GM21390 (cell line): ENCODE measurements around the gene THEMIS.
"Not testable (repeated sequence)": the region's sequence is repeated elsewhere in the genome, so short reads cannot be mapped to it uniquely, and the experiment has no call there.

Source experiments
- ATAC-seq: cut with Tn5 transposase; IDR thresholded peaks from one replicate; pipeline ENCODE4 v1.9.1; 2021; ENCODE audit not compliant: unreplicated experiment

THEMIS gene

GRCh38 chr6:127900935-127901334 lies at the start of gene THEMIS:
THEMIS (minus strand) TSS chr6:127901058; CDS start chr6:127900932, 126 bp downstream.
- no peak for ATAC-seq

- no peak for ATAC-seq
These were observed 48.4 kb upstream of the THEMIS start for GRCh38 chr6:127949251-127949650.

- ATAC-seq, result no peak
These were observed 45.5 kb upstream of the THEMIS start for GRCh38 chr6:127946388-127946787.

- ATAC-seq, result no peak
These were observed 44.7 kb upstream of the THEMIS start for GRCh38 chr6:127945434-127946097.

GRCh38 chr6:127941228-127941627 lies 40.4 kb upstream of the THEMIS start:
- no peak for ATAC-seq

GRCh38 chr6:127939442-127940066 lies 38.7 kb upstream of the THEMIS start:
- ATAC-seq, result no peak

- ATAC-seq, result no peak
These were observed 37.8 kb upstream of the THEMIS start for GRCh38 chr6:127938701-127939100.

GRCh38 chr6:127937747-127938146 lies 36.9 kb upstream of the THEMIS start:
- ATAC-seq, result no peak

GRCh38 chr6:127937102-127937501 lies 36.2 kb upstream of the THEMIS start:
- ATAC-seq, result no peak

- no peak for ATAC-seq
These were observed 34.1 kb upstream of the THEMIS start for GRCh38 chr6:127934956-127935355.

- no peak for ATAC-seq
These were observed 33.3 kb upstream of the THEMIS start for GRCh38 chr6:127933852-127934840.

- ATAC-seq, result no peak
These were observed 32.3 kb upstream of the THEMIS start for GRCh38 chr6:127933137-127933536.

- ATAC-seq, result no peak
These were observed 31.9 kb upstream of the THEMIS start for GRCh38 chr6:127932708-127933107.

GRCh38 chr6:127926441-127926840 lies 25.6 kb upstream of the THEMIS start:
- ATAC-seq, result not testable (repeated sequence)

- ATAC-seq, result no peak
These were observed 23.6 kb upstream of the THEMIS start for GRCh38 chr6:127924440-127924839.

GRCh38 chr6:127924031-127924430 lies 23.2 kb upstream of the THEMIS start:
- no peak for ATAC-seq

GRCh38 chr6:127923135-127923534 lies 22.3 kb upstream of the THEMIS start:
- ATAC-seq, result no peak

GRCh38 chr6:127921982-127922381 lies 21.1 kb upstream of the THEMIS start:
- ATAC-seq, result no peak

- ATAC-seq, result no peak
These were observed 19.9 kb upstream of the THEMIS start for GRCh38 chr6:127920804-127921203.

GRCh38 chr6:127918506-127919427 lies 17.9 kb upstream of the THEMIS start:
- peak; percentile 70 for ATAC-seq
